Upper lobe of left lung (tissue), 4 donors: ENCODE data around the gene MYO3A.

Source experiments
- CTCF ChIP-seq, 6 experiments: fragments of 450-650 bp in 4 of 6; fragments of 200-600 bp in 2 of 6; sonication (generic) in 2 of 6; IDR thresholded peaks; one replicate each; pipeline ENCODE4 v1.5.1; 2016 to 2019; ENCODE audit warnings: antibody characterized with exemption in 6 of 6
- EP300 ChIP-seq, 4 donors: sonication (generic); formaldehyde crosslinking; IDR thresholded peaks; one replicate each; pipeline ENCODE4 v1.5.1; 2017; ENCODE audit warnings: antibody characterized with exemption in 4 of 4, control low read depth in 2 of 4
- POLR2A ChIP-seq, 4 donors: fragments of 450-650 bp; IDR thresholded peaks; one replicate each; pipeline ENCODE4 v1.5.1; 2016 to 2017; ENCODE audit warnings: antibody characterized with exemption in 4 of 4, mild to moderate bottlenecking in 2 of 4
- POLR2AphosphoS5 ChIP-seq, 2 donors: sonication (generic); formaldehyde crosslinking; IDR thresholded peaks; one replicate each; pipeline ENCODE4 v1.5.1; 2017; ENCODE audit warnings: antibody characterized with exemption in 2 of 2

DNA sequence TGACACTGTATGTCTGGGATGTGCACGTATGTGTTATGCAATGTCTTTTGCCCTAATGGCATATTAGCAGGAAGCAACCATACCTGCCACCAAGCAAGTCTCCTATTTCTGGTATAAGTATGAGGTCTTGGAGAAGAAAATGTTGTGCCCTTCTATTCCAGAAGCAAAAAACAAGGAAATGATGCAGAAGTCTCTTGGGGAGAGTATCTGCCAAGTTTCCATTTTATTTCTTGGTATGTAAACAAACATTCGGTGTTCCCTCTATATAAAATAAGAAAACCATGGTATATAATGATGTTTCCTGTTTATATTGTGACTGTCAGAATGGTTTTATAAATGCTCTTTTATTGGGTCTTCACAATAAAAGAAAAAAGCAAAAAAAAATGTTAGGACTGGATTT lies 19.3 kb upstream of the MYO3A start:
- TF ChIP-seq CTCF (IDR thresholded peaks at IDR 0.05) = no peak
- TF ChIP-seq POLR2A (IDR thresholded peaks at IDR 0.05) = no peak
- no peak for TF ChIP-seq POLR2AphosphoS5 (IDR thresholded peaks at IDR 0.05)
- no peak for TF ChIP-seq EP300 (IDR thresholded peaks at IDR 0.05)
